ENCODE measurements around the gene ATMIN.

The ATMIN gene

GRCh38 chr16:81073560-81074330, 38.1 kb downstream of the ATMIN start:
- H3K4me3 ChIP-seq (ENCODE audit: low read depth, low read length): no peak overlapping the region
- TF ChIP-seq CTCF (IDR thresholded peaks at IDR 0.05; ENCODE audit: insufficient read depth, low read depth, low read length, missing control alignments): no peak
- no peak for DNase-seq (ENCODE audit: low read depth)

GRCh38 chr16:81076566-81077075, 41.0 kb downstream of the ATMIN start:
- DNase-seq (ENCODE audit: low read depth): peak; percentile 90
- no peak for TF ChIP-seq CTCF (IDR thresholded peaks at IDR 0.05; ENCODE audit: insufficient read depth, low read depth, low read length, missing control alignments)
- peak overlapping the region; percentile 75 for H3K4me3 ChIP-seq (ENCODE audit: low read depth, low read length)

- peak; percentile 97 for DNase-seq (ENCODE audit: low read depth)
- peak within 1 kb of the TSS; percentile 75 for H3K4me3 ChIP-seq (ENCODE audit: low read depth, low read length)
- no peak for TF ChIP-seq CTCF (IDR thresholded peaks at IDR 0.05; ENCODE audit: insufficient read depth, low read depth, low read length, missing control alignments)
Measured at GRCh38 chr16:81077076-81077940, 41.7 kb downstream of the ATMIN start, which contains the start of gene C16orf46. Gene C16orf46 (minus strand): TSS chr16:81077238. CDS start chr16:81063955, 13,283 bp downstream.

GRCh38 chr16:81080233-81080632, 44.6 kb downstream of the ATMIN start:
- DNase-seq (ENCODE audit: low read depth): no peak
- TF ChIP-seq CTCF (IDR thresholded peaks at IDR 0.05; ENCODE audit: insufficient read depth, low read depth, low read length, missing control alignments): no peak
- no peak overlapping the region for H3K4me3 ChIP-seq (ENCODE audit: low read depth, low read length)

GRCh38 chr16:81081014-81081413, 45.4 kb downstream of the ATMIN start:
- no peak overlapping the region for H3K4me3 ChIP-seq (ENCODE audit: low read depth, low read length)
- TF ChIP-seq CTCF (IDR thresholded peaks at IDR 0.05; ENCODE audit: insufficient read depth, low read depth, low read length, missing control alignments): no peak

GRCh38 chr16:81088836-81089235, 53.2 kb downstream of the ATMIN start:
- DNase-seq (ENCODE audit: low read depth): no peak
- no peak for TF ChIP-seq CTCF (IDR thresholded peaks at IDR 0.05; ENCODE audit: insufficient read depth, low read depth, low read length, missing control alignments)

More at GRCh38 chr16:81081014-81081413, 45.4 kb downstream of the ATMIN start:
- DNase-seq (ENCODE audit: low read depth): no peak

More at GRCh38 chr16:81088836-81089235, 53.2 kb downstream of the ATMIN start:
- no peak overlapping the region for H3K4me3 ChIP-seq (ENCODE audit: low read depth, low read length)

Data from GM12865 (cell line).